Karpas-422 (cell line): ENCODE data around the gene BPIFB4. TPM values are rescaled to one million over a fixed set of nuclear protein-coding genes. Genes with fewer than 3 reads are reported as not detected.

Experiments
- DNase-seq: peaks from one replicate; pipeline ENCODE4 v3.0.0-alpha.2; 2015
- H2AFZ ChIP-seq: fragments of 200-600 bp; sonication (generic); 2 replicates; pipeline ENCODE4 v1.6.1; 2014; ENCODE audit warnings: antibody characterized with exemption, low read length, mixed read lengths
- H3K27ac ChIP-seq: fragments of 200-600 bp; sonication (generic); 2 replicates; pipeline ENCODE4 v1.5.1; 2014; ENCODE audit warnings: mild to moderate bottlenecking, low read length, moderate library complexity
- H3K27me3 ChIP-seq: fragments of 200-600 bp; sonication (generic); 2 replicates; pipeline ENCODE4 v1.6.1; 2014; ENCODE audit warnings: low read length, mixed read lengths
- H3K36me3 ChIP-seq: fragments of 200-600 bp; sonication (generic); 2 replicates; pipeline ENCODE4 v1.6.1; 2014; ENCODE audit warnings: low read length, mixed read lengths; ENCODE audit not compliant: insufficient read depth
- H3K4me1 ChIP-seq: fragments of 200-600 bp; sonication (generic); 2 replicates; pipeline ENCODE4 v1.6.1; 2014; ENCODE audit warnings: mild to moderate bottlenecking, low read length, mixed read lengths
- H3K4me2 ChIP-seq: fragments of 200-600 bp; sonication (generic); 2 replicates; pipeline ENCODE4 v1.6.1; 2014; ENCODE audit warnings: low read length, low read depth, mild to moderate bottlenecking; ENCODE audit not compliant: poor library complexity, severe bottlenecking
- H3K4me3 ChIP-seq: fragments of 200-600 bp; sonication (generic); 2 replicates; pipeline ENCODE4 v1.5.1; 2014; ENCODE audit warnings: mild to moderate bottlenecking, antibody characterized with exemption, low read length, mixed read lengths
- H3K79me2 ChIP-seq: fragments of 200-600 bp; sonication (generic); 2 replicates; pipeline ENCODE4 v1.6.1; 2014; ENCODE audit warnings: mild to moderate bottlenecking, low read length, mixed read lengths
- H3K9ac ChIP-seq: fragments of 200-600 bp; sonication (generic); 2 replicates; pipeline ENCODE4 v1.6.0; 2014; ENCODE audit warnings: low read length
- H3K9me2 ChIP-seq: fragments of 200-600 bp; sonication (generic), shearing (Covaris generic); replicated peaks from 2 replicates; pipeline ENCODE4 v1.6.0; 2014; ENCODE audit warnings: mild to moderate bottlenecking, low read length, moderate library complexity; ENCODE audit not compliant: insufficient read depth
- H3K9me3 ChIP-seq: fragments of 300-700, 200-600 bp; sonication (generic); 2 replicates; pipeline ENCODE4 v1.6.1; 2014; ENCODE audit warnings: low read length, mixed read lengths
- H4K20me1 ChIP-seq: fragments of 200-600 bp; sonication (generic); 2 replicates; pipeline ENCODE4 v1.6.1; 2014; ENCODE audit warnings: mild to moderate bottlenecking, antibody characterized with exemption, low read length, low read depth; ENCODE audit not compliant: insufficient read depth
- total RNA-seq: library from RNA; depleted of rRNA; stranded (reverse); fragments of >200 nt; shearing (Covaris generic); gene quantifications from 2 replicates; pipeline ENCODE4 v1.2.3, GENCODE V29; 2014; ENCODE audit warnings: low replicate concordance

Gene BPIFB4
- total RNA-seq, 1 experiment from 2014 or later = not detected

- H3K9me2 ChIP-seq = no peaks in the 10 kb centered on the region
- no peak for DNase-seq
- H3K27ac ChIP-seq = no peak overlapping the region
- no peaks in the 10 kb centered on the region for H3K36me3 ChIP-seq
- no peak overlapping the region for H2AFZ ChIP-seq
- H3K9ac ChIP-seq = no peak overlapping the region
- H3K79me2 ChIP-seq = no peaks in the 10 kb centered on the region
- H4K20me1 ChIP-seq = 0 out of 2 replicates have a peak, but pooled peaks cover 5% of the 10 kb centered on the region
- H3K4me2 ChIP-seq = no peak overlapping the region
- no peaks in the 10 kb centered on the region for H3K4me1 ChIP-seq
- no peaks in the 10 kb centered on the region for H3K27me3 ChIP-seq
- no peaks in the 10 kb centered on the region for H3K9me3 ChIP-seq
- H3K4me3 ChIP-seq = no peak overlapping the region
These were observed 7.1 kb upstream of the BPIFB4 start for GRCh38 chr20:33072362-33072761.

- no peak overlapping the region for H3K27ac ChIP-seq
- no peak overlapping the region for H3K9ac ChIP-seq
- no peaks in the 10 kb centered on the region for H3K9me3 ChIP-seq
- H3K27me3 ChIP-seq = no peaks in the 10 kb centered on the region
- H2AFZ ChIP-seq = no peak overlapping the region
- DNase-seq = no peak
- H3K9me2 ChIP-seq = no peaks in the 10 kb centered on the region
- H4K20me1 ChIP-seq = 0 out of 2 replicates have a peak, but pooled peaks cover 5% of the 10 kb centered on the region
- no peak overlapping the region for H3K4me3 ChIP-seq
- no peaks in the 10 kb centered on the region for H3K79me2 ChIP-seq
- H3K36me3 ChIP-seq = no peaks in the 10 kb centered on the region
- no peak overlapping the region for H3K4me2 ChIP-seq
- H3K4me1 ChIP-seq = no peaks in the 10 kb centered on the region
These were observed 6.6 kb upstream of the BPIFB4 start for GRCh38 chr20:33072813-33073212.

- H3K4me2 ChIP-seq = no peak overlapping the region
- H3K9me2 ChIP-seq = no peaks in the 10 kb centered on the region
- no peaks in the 10 kb centered on the region for H3K27me3 ChIP-seq
- no peak overlapping the region for H3K27ac ChIP-seq
- H3K36me3 ChIP-seq = no peaks in the 10 kb centered on the region
- 0 out of 2 replicates have a peak, but pooled peaks cover 5% of the 10 kb centered on the region for H4K20me1 ChIP-seq
- no peaks in the 10 kb centered on the region for H3K9me3 ChIP-seq
- H3K79me2 ChIP-seq = no peaks in the 10 kb centered on the region
- no peak overlapping the region for H2AFZ ChIP-seq
- no peak overlapping the region for H3K9ac ChIP-seq
- DNase-seq = no peak
- H3K4me1 ChIP-seq = no peaks in the 10 kb centered on the region
- no peak overlapping the region for H3K4me3 ChIP-seq
These were observed 4.8 kb upstream of the BPIFB4 start for GRCh38 chr20:33074675-33075074.

- DNase-seq = no peak
- Histone ChIP-seq H3K9ac (no peak overlapping the region), H2AFZ (no peak overlapping the region), H3K9me3 (no peaks in the 10 kb centered on the region), H3K4me3 (no peak overlapping the region), H3K27me3 (no peaks in the 10 kb centered on the region), H3K79me2 (no peaks in the 10 kb centered on the region), H3K4me1 (no peaks in the 10 kb centered on the region), H3K4me2 (no peak overlapping the region), H3K27ac (no peak overlapping the region), H3K9me2 (no peaks in the 10 kb centered on the region), H3K36me3 (no peaks in the 10 kb centered on the region), H4K20me1 (0 out of 2 replicates have a peak, but pooled peaks cover 5% of the 10 kb centered on the region)
These were observed 4.2 kb upstream of the BPIFB4 start for GRCh38 chr20:33075281-33075680.

- Histone ChIP-seq H3K4me1 (no peaks in the 10 kb centered on the region), H4K20me1 (0 out of 2 replicates have a peak, but pooled peaks cover 5% of the 10 kb centered on the region), H3K9me3 (no peaks in the 10 kb centered on the region), H2AFZ (no peak overlapping the region), H3K27ac (no peak overlapping the region), H3K9me2 (no peaks in the 10 kb centered on the region), H3K9ac (no peak overlapping the region), H3K27me3 (no peaks in the 10 kb centered on the region), H3K36me3 (no peaks in the 10 kb centered on the region), H3K4me2 (no peak overlapping the region), H3K79me2 (no peaks in the 10 kb centered on the region), H3K4me3 (no peak overlapping the region)
- DNase-seq = peak; percentile 60
These were observed 2.6 kb upstream of the BPIFB4 start for GRCh38 chr20:33076662-33077372.

- Histone ChIP-seq H3K9ac (no peak overlapping the region), H3K79me2 (no peaks in the 10 kb centered on the region), H3K4me3 (no peak overlapping the region), H3K27ac (no peak overlapping the region), H3K27me3 (no peaks in the 10 kb centered on the region), H2AFZ (no peak overlapping the region), H3K9me2 (no peaks in the 10 kb centered on the region), H3K4me1 (no peaks in the 10 kb centered on the region), H4K20me1 (no peaks in the 10 kb centered on the region), H3K4me2 (no peak overlapping the region), H3K36me3 (no peaks in the 10 kb centered on the region), H3K9me3 (no peaks in the 10 kb centered on the region)
- DNase-seq = no peak
These were observed 2.1 kb downstream of the BPIFB4 start for GRCh38 chr20:33081411-33082154.

- Histone ChIP-seq H3K9ac (no peak overlapping the region), H3K36me3 (no peaks in the 10 kb centered on the region), H3K4me3 (no peak overlapping the region), H3K4me2 (no peak overlapping the region), H3K4me1 (no peaks in the 10 kb centered on the region), H3K79me2 (no peaks in the 10 kb centered on the region), H3K9me3 (no peaks in the 10 kb centered on the region), H4K20me1 (no peaks in the 10 kb centered on the region), H3K27me3 (no peaks in the 10 kb centered on the region), H3K27ac (no peak overlapping the region), H3K9me2 (no peaks in the 10 kb centered on the region), H2AFZ (no peak overlapping the region)
- no peak for DNase-seq
These were observed 3.1 kb downstream of the BPIFB4 start for GRCh38 chr20:33082546-33082945.

- Histone ChIP-seq H3K9me2 (no peaks in the 10 kb centered on the region), H3K27ac (no peak overlapping the region), H2AFZ (no peak overlapping the region), H4K20me1 (no peaks in the 10 kb centered on the region), H3K27me3 (no peaks in the 10 kb centered on the region), H3K36me3 (no peaks in the 10 kb centered on the region), H3K9me3 (no peaks in the 10 kb centered on the region), H3K4me3 (no peak overlapping the region), H3K4me1 (no peaks in the 10 kb centered on the region), H3K4me2 (no peak overlapping the region), H3K79me2 (no peaks in the 10 kb centered on the region), H3K9ac (no peak overlapping the region)
- no peak for DNase-seq
These were observed 4.3 kb downstream of the BPIFB4 start for GRCh38 chr20:33083544-33084340.
